ENCODE results near the gene RABL3.
"Not testable (repeated sequence)": the region's sequence is repeated elsewhere in the genome, so short reads cannot be mapped to it uniquely, and the experiment has no call there.

RABL3 gene, protein sequence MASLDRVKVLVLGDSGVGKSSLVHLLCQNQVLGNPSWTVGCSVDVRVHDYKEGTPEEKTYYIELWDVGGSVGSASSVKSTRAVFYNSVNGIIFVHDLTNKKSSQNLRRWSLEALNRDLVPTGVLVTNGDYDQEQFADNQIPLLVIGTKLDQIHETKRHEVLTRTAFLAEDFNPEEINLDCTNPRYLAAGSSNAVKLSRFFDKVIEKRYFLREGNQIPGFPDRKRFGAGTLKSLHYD

DNA sequence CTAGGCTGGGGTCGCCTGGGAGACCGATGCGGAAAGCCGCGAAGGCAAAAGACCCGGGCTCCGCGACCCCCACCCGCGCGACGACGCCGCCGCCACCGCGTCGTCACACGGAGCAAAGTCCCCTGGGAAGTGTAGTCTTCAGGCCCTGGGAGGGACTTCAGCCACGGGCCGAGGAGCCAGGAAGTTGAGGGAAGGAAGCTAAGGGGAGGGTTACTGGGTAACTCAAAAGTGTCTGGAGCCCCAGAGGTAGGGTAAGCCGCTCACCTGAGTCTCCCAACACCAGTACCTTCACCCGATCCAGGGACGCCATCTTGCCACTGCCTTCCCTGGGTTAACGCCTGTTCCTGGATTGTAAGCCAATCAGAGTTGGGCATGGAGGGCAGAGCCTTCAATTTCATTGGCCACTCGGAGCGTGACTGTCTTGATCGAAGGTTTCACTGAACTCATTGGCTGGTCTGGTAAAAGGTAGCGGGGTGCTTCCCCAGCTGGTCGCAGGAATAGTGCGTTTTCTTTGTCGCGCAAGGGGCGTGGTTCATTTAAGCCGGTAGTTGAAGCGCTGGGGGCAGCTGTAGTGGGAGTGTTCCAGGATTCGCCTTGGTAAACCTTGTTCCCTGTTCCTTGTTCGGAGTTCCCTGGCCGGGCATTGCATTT lies at the start of gene RABL3, which contains the start of gene GTF2E1:
Gene RABL3, minus strand, starts transcription at position 319 of the 651 bp plus-strand sequence. Its CDS starts 9 bp downstream, at position 310.
Gene GTF2E1, plus strand, starts transcription at position 547 of the 651 bp plus-strand sequence. CDS start 7,809 bp downstream, outside the sequence.
- DNase-seq = peak; percentile 95

DNA sequence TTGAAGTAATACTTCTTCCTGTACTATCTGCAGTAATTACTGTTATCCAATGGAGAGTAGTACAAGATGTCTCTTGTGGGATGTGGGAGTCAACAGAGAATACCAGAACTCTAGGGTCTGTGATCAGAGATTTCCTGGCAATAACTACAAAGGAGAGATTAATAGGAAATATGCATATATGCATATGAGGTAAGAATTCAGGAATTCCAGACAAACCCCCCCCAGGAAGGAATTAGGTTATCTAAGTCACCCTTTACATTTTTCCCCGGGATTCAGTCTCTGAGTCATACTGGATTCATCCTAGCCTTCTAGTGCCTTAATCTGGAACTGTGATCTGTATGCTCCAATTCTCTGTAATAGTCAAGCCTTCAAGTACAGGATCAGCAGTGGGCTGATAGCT lies 49.6 kb upstream of the RABL3 start:
- DNase-seq = no peak

DNA sequence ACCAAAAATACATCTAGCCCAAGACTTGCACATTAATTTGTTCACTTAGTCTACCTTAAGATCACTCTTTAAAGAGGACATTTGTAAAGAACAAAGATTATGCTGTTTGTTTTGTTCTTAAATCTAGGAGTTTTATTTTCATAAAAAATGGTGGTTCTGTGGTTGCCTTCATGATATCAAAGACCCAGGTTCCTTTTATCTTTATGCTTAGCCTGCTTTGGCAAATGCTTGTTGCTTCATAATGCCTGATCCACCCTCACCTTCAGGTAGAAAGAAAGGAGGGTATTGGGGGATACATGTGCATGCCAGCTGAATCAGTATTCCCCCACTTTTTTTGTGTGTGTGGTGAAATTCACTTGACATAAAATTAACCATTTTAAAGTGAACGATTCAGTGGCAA lies 48.7 kb upstream of the RABL3 start:
- no peak for DNase-seq

- DNase-seq = not testable (repeated sequence)
These were observed 43.5 kb upstream of the RABL3 start for GRCh38 chr3:120785832-120786231.

DNA sequence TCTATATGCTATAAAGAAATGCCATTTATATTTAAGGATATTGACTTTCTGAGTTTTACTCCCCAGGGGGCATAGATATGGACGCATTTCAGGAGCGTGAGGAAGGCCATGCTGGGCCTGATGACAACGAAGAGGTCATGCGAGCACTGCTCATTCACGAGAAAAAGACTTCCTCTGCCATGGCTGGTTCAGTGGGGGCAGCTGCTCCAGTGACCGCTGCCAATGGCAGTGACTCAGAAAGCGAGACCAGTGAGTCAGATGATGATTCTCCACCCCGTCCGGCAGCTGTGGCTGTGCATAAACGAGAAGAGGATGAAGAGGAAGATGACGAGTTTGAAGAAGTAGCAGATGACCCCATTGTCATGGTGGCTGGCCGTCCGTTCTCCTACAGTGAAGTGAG lies 38.7 kb upstream of the RABL3 start:
- no peak for DNase-seq

DNA sequence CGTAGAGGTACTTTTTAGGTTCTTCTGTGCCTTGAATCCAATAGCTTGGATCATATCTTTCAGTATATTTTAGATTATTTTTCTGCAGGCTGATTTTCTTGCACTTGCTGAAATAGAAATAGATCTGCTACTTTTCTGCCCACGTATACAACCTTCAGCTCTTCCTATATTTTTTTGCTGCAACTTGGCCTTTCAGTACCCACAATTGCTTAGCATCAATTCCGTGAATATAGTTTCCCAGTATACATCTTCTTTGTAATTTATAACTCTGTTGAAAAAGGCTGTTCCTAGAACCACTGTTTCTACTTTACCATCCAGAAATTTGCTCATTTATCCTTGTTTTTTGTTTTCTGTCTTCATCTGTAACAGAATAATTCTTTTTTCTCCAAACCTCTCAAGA lies 36.5 kb upstream of the RABL3 start:
- DNase-seq = no peak

GRCh38 chr3:120775411-120775810 lies 33.1 kb upstream of the RABL3 start:
- DNase-seq = no peak

- DNase-seq = no peak
These were observed 31.6 kb upstream of the RABL3 start for GRCh38 chr3:120773932-120774331.

DNA sequence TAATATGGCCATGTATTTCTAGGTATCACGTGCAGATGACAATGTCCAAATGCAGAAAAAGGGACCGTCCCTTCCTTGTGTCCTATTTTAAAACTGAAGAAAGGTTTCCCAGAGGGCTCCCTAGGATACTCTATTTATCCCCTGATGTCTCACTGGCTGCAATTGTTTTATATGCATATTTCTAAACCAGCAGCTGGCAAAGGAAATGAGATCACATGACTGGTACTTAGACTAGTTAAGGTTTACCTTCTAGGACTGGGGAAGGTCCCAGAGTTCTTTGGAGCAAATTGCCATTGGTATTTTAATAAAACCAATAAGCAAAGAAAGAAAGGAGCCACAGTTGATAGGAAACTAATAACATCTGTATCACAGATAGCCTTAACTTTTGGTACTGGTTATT lies 29.8 kb upstream of the RABL3 start:
- DNase-seq = no peak

DNA sequence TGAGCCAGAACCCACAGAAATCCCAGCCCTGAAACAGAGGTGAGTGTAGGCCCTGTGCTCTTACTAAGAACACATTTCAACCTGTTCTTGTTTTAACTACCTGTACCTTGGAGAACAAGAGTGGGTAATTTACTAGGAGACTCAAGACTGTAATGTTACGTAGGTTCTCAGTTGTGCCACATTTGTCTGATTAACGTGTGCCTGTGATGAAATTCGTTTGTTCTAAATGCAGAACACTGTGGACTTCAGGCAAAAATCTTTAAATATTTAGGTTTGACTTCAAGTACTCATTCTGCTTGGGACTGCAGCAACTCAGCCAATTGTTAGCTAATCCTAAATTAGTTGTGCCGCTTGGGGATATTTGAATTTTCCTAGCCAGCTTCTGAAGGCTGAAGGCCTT lies 28.6 kb upstream of the RABL3 start:
- DNase-seq = no peak

GRCh38 chr3:120769436-120769835 lies 27.1 kb upstream of the RABL3 start:
- no peak for DNase-seq

DNA sequence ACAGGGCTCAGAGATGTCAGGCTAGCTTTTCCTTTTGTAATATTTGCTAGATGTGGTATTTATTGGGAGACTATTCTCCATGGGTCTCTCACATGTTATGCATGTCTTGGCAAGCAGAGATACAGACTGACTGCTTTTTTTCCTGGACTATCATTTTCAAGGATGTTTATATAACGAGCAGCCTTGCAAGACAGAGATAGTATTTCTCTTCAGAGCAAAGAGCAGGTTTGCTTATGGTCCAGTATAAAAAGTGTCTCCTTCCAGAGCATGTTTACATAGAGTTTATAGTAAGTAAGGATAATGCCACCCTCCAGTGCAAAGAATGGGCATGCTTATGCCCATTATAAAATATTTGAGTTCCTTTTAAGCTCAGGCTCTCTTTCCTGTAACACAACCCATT lies 24.8 kb upstream of the RABL3 start:
- no peak for DNase-seq

GRCh38 chr3:120766576-120766975 lies 24.3 kb upstream of the RABL3 start:
- no peak for DNase-seq

- no peak for DNase-seq
These were observed 23.6 kb upstream of the RABL3 start for GRCh38 chr3:120765830-120766493.

GRCh38 chr3:120764206-120764605 lies 21.9 kb upstream of the RABL3 start:
- no peak for DNase-seq

DNA sequence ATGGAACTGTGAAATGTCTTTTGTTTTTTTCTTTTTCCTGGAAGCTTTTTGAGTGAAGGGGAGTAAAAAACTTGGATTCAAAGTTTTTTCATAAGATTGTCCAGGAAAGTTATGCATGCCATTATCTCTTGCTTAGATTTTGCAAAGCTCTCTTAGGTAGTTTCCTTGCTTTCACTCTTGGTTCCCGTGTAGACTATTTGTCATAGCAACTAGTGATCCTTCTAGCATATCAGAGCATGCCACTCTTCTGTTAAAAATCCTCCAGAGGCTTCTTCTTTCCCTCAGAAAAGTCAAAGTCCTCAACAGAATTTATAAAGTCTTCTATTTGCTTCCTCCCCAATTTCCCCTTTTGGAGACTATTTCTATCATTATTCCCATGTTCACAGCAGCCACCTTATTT lies 21.3 kb upstream of the RABL3 start:
- no peak for DNase-seq

- no peak for DNase-seq
These were observed 20.3 kb upstream of the RABL3 start for GRCh38 chr3:120762615-120763014.

- DNase-seq = not testable (repeated sequence)
These were observed 16.2 kb upstream of the RABL3 start for GRCh38 chr3:120758551-120758950.

GRCh38 chr3:120756061-120756460 lies 13.7 kb upstream of the RABL3 start:
- no peak for DNase-seq

DNA sequence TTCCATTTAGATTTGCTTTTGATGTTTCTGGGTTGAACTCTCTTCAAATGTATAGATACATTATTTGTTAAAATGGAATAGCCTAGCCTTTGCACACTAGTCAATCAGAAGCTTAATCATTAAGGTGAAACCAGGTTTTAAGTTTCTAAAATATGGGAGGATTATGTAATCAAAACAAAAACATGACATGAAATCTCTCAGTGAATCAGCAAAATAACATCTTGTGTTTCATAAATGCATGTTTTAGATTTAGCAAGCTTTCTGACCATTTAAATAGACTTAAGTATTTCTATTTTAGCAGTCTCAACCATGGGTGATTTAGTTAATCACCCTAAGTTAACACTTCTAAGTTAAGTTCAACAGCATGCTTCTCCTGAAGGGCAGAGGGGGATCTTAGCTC lies 11.5 kb upstream of the RABL3 start:
- no peak for DNase-seq

DNA sequence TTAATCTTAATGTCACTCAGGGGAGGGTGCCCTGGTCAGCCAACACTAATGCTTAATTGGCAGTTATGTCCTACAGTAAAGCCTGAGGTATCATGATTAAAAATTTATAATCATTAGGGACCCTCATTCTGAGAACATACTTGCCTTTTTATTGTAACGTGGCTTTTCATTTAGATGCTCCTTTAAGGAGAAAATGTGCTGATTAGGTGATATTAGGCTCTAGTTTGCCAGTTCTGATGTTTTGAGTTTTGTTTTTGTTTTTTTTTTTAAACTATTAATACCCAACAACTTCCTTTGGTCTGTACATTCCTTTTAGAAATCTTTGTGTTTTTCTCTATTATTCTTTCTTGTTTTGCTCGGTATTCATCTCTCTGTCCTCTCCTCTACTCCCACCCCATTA lies 10.5 kb upstream of the RABL3 start:
- no peak for DNase-seq

- no peak for DNase-seq
These were observed 9.9 kb upstream of the RABL3 start for GRCh38 chr3:120752230-120752629.

DNA sequence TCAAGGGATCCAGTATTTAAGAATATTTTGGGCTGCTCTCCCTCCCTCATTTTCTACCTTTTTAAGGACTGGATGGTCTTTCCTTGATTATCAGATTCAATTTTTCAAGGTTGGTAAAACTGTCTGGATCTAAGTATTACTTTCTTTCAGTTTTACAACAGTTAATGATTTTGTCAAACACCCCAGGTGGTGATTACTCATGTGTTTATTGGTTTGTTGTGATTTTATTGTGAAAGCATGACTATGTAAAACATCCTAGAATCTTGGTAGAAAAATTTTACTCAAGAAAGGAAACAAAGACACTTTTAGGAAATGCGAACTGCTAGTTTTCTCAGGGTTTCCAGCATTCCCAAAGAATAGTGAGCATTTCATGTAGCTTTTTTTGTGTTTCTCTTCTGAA lies 7.5 kb upstream of the RABL3 start:
- DNase-seq = no peak

GRCh38 chr3:120745466-120745865 lies 3.1 kb upstream of the RABL3 start:
- no peak for DNase-seq
